ENCODE data around the gene NR6A1. TPM values are rescaled to one million over a fixed set of nuclear protein-coding genes. Genes with fewer than 3 reads are reported as not detected.
A peak's percentile ranks its signal among the peaks of the same experiment; 100 is the strongest.

The NR6A1 gene
- total and polyA plus RNA-seq, 2 of the 13 experiments (the other 11 are each of a cell fraction or from before 2014, with no cell fraction given): 28.1 to 31.5 TPM

- H3K4me3 ChIP-seq (replicated peaks in 1 of 3; ENCODE audit: insufficient read depth in 1 of 3, low read depth in 2 of 3, low read length in 3 of 3): no peak overlapping the region
- ATAC-seq: no peak
- whole genome bisulfite sequencing (ENCODE audit: low lambda C conversion rate): 98% methylated on average over 74 of the region's 96 CpGs
- H3K27ac ChIP-seq (ENCODE audit: extremely low read length, insufficient read depth, low read length): no peak overlapping the region
- no peak for FAIRE-seq
- ChIA-PET CTCF (ENCODE audit: low intra/inter-chr PET ratio, low total read pairs) (no interaction called here), POLR2A (interaction anchor here (2.5 kb wide), 1 partner anchor 8 kb away, joined by 7 read pairs; no protein-coding TSS in a partner anchor)
- intact Hi-C loops (cut with micrococcal nuclease; ENCODE audit: unreplicated experiment): no loop called here
- no peak overlapping the region for H2AFZ ChIP-seq (ENCODE audit: low read length)
- peaks cover 10 to 15% of the 10 kb centered on the region in 2 experiments; a peak in 2 of 5 replicates for H3K36me3 ChIP-seq (replicated peaks in 1 of 2; ENCODE audit: control insufficient read depth in 1 of 2, insufficient read depth in 2 of 2, low read length in 2 of 2)
- no TSS peak for BruUV-seq (replicated peaks)
- H3K9ac ChIP-seq (ENCODE audit: insufficient read depth, low read depth, low read length): no peak overlapping the region
- TF ChIP-seq AGO2 (optimal IDR thresholded peaks at IDR 0.05; ENCODE audit: low read depth, low read length): peak; percentile 32
- no peak for TF ChIP-seq ZNF549 (CRISPR knock-in tag; IDR thresholded peaks at IDR 0.05)
- TF ChIP-seq RBFOX2 (IDR thresholded peaks at IDR 0.05; ENCODE audit: low read depth, low read length): peak; percentile 55
- TF ChIP-seq HMG20A (CRISPR knock-in tag; IDR thresholded peaks at IDR 0.05; ENCODE audit: borderline replicate concordance): no peak
- in situ Hi-C loops (cut with HindIII; ENCODE audit: extremely low pct_ligation_motif_present, low pct_unique_long_range_greater_than_20kb): no loop called here
- H4K20me1 ChIP-seq (ENCODE audit: insufficient read depth, low read length): no peaks in the 10 kb centered on the region
- no peak for DNase-seq (ENCODE audit: low spot score)
- H3K79me2 ChIP-seq (ENCODE audit: insufficient read depth, low read length): peaks cover 21% of the 10 kb centered on the region
- H3K4me2 ChIP-seq (ENCODE audit: low read depth, low read length): no peak overlapping the region
- no peaks in the 10 kb centered on the region for H3K9me3 ChIP-seq (ENCODE audit: low read length)
- peaks cover 37% of the 10 kb centered on the region for H3K4me1 ChIP-seq (ENCODE audit: insufficient read depth, low read length)
- H3K27me3 ChIP-seq (ENCODE audit: control insufficient read depth in 1 of 2, insufficient read depth in 2 of 2, low read length in 2 of 2): no peaks in the 10 kb centered on the region
Observed at GRCh38 chr9:124502711-124503702, 268.1 kb downstream of the NR6A1 start.

- Histone ChIP-seq H3K79me2 (ENCODE audit: insufficient read depth, low read length) (peaks cover 18% of the 10 kb centered on the region), H3K4me2 (ENCODE audit: low read depth, low read length) (no peak overlapping the region), H4K20me1 (ENCODE audit: insufficient read depth, low read length) (no peaks in the 10 kb centered on the region), H3K9me3 (ENCODE audit: low read length) (no peaks in the 10 kb centered on the region), H3K4me3 (replicated peaks in 1 of 3; ENCODE audit: insufficient read depth in 1 of 3, low read depth in 2 of 3, low read length in 3 of 3) (no peak overlapping the region), H3K4me1 (ENCODE audit: insufficient read depth, low read length) (peaks cover 40% of the 10 kb centered on the region), H2AFZ (ENCODE audit: low read length) (no peak overlapping the region), H3K9ac (ENCODE audit: insufficient read depth, low read depth, low read length) (no peak overlapping the region), H3K27ac (ENCODE audit: extremely low read length, insufficient read depth, low read length) (no peak overlapping the region), H3K36me3 (replicated peaks in 1 of 2; ENCODE audit: control insufficient read depth in 1 of 2, insufficient read depth in 2 of 2, low read length in 2 of 2) (peaks cover 10 to 15% of the 10 kb centered on the region in 2 experiments; a peak in 2 of 5 replicates), H3K27me3 (ENCODE audit: control insufficient read depth in 1 of 2, insufficient read depth in 2 of 2, low read length in 2 of 2) (no peaks in the 10 kb centered on the region)
- in situ Hi-C loops (cut with HindIII; ENCODE audit: extremely low pct_ligation_motif_present, low pct_unique_long_range_greater_than_20kb): no loop called here
- intact Hi-C loops (cut with micrococcal nuclease; ENCODE audit: unreplicated experiment): no loop called here
- no peak for ATAC-seq
- BruUV-seq (replicated peaks): no TSS peak
- DNase-seq (ENCODE audit: low spot score): no peak
- CTCF ChIA-PET (ENCODE audit: low intra/inter-chr PET ratio, low total read pairs): no interaction called here
- POLR2A ChIA-PET: interaction anchor here (2.5 kb wide), 1 partner anchor 9 kb away, joined by 7 read pairs; no protein-coding TSS in a partner anchor
- no peak for TF ChIP-seq ZBTB37 (CRISPR knock-in tag; IDR thresholded peaks at IDR 0.05)
- no peak for FAIRE-seq
- 95% methylated on average over 11 of the region's 11 CpGs for WGBS (ENCODE audit: low lambda C conversion rate)
Observed at GRCh38 chr9:124501771-124502320, 269.3 kb downstream of the NR6A1 start.
